ENCODE results near the gene RWDD4. TPM values are rescaled to one million over a fixed set of nuclear protein-coding genes. Genes with fewer than 3 reads are reported as not detected.

The RWDD4 gene
- 10 to 100 TPM in 2 of 4 donors, 1 to 10 TPM in 2; 4.1 to 16.9 (median 11.6) TPM for total RNA-seq

- intact Hi-C loops (cut with DNase I; ENCODE audit: low total_unique reads) (loop anchor here (2.0 kb wide), 1 partner anchor 154 kb away; the partner anchor contains the start of gene ING2), in situ Hi-C loops (cut with MboI; ENCODE audit: low pct_ligation_motif_present in 1 of 4, low pct_unique_long_range_greater_than_20kb in 1 of 4, low sequenced_read_pairs in 3 of 4) (loop anchor here in 2 of 4 donors (10.0 to 25.0 kb wide), 2 partner anchors 154 to 197 kb away; partner anchors contain the start of gene ING2 (in 1 of the 2))
- 0% methylated on average over 6 to 13 of the region's 63 CpGs for WGBS, 2 donors (ENCODE audit: low coverage in 1 of 2)
- H3K36me3 ChIP-seq, result peaks cover 0 to 5% (median 0%) of the 10 kb centered on the region in 4 donors
- peak within 1 kb of the TSS; percentile 53 to 94 (median 88) for H3K4me3 ChIP-seq
- no peaks in the 10 kb centered on the region for H3K9me3 ChIP-seq
- H3K27me3 ChIP-seq, result no peaks in the 10 kb centered on the region
- TF ChIP-seq EP300 (IDR thresholded peaks at IDR 0.05; ENCODE audit: low read depth) (no peak), POLR2A (IDR thresholded peaks at IDR 0.05) (peak; percentile 94), POLR2AphosphoS5 (IDR thresholded peaks at IDR 0.05) (peak; percentile 88 to 94 (median 88))
- TF ChIP-seq, protein P1, sequence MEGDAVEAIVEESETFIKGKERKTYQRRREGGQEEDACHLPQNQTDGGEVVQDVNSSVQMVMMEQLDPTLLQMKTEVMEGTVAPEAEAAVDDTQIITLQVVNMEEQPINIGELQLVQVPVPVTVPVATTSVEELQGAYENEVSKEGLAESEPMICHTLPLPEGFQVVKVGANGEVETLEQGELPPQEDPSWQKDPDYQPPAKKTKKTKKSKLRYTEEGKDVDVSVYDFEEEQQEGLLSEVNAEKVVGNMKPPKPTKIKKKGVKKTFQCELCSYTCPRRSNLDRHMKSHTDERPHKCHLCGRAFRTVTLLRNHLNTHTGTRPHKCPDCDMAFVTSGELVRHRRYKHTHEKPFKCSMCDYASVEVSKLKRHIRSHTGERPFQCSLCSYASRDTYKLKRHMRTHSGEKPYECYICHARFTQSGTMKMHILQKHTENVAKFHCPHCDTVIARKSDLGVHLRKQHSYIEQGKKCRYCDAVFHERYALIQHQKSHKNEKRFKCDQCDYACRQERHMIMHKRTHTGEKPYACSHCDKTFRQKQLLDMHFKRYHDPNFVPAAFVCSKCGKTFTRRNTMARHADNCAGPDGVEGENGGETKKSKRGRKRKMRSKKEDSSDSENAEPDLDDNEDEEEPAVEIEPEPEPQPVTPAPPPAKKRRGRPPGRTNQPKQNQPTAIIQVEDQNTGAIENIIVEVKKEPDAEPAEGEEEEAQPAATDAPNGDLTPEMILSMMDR (IDR thresholded peaks at IDR 0.05), result peak in 4 of 5 experiments; percentile 21 to 77 (median 42)
- H3K4me1 ChIP-seq, result peaks cover 5 to 32% (median 19%) of the 10 kb centered on the region in 4 donors
- H3K27ac ChIP-seq, result peak within 1 kb of the TSS; percentile 87 to 93 (median 92)
- DNase-seq, result peak; percentile 98
Observed at GRCh38 chr4:183659029-183659871, at the start of gene RWDD4, which contains the start of gene TRAPPC11. Gene RWDD4, minus strand, starts transcription at chr4:183659185. Its CDS starts 233 bp downstream, at chr4:183658952. Gene TRAPPC11, plus strand, starts transcription at chr4:183659293. Its CDS starts 4,575 bp downstream, at chr4:183663868.

- Histone ChIP-seq H3K4me1 (peaks cover 0 to 3% (median 0%) of the 10 kb centered on the region in 4 donors), H3K4me3 (no peak overlapping the region), H3K9me3 (no peaks in the 10 kb centered on the region), H3K36me3 (peaks cover 0 to 64% (median 32%) of the 10 kb centered on the region in 4 donors), H3K27me3 (no peaks in the 10 kb centered on the region), H3K27ac (no peak overlapping the region)
- intact Hi-C loops (cut with DNase I; ENCODE audit: low total_unique reads), result no loop called here
- in situ Hi-C loops (cut with MboI; ENCODE audit: low pct_ligation_motif_present in 1 of 4, low pct_unique_long_range_greater_than_20kb in 1 of 4, low sequenced_read_pairs in 3 of 4), result no loop called here
- TF ChIP-seq POLR2AphosphoS5 (IDR thresholded peaks at IDR 0.05) (no peak), POLR2A (IDR thresholded peaks at IDR 0.05) (no peak), EP300 (IDR thresholded peaks at IDR 0.05; ENCODE audit: low read depth) (no peak)
- TF ChIP-seq, protein P1 (IDR thresholded peaks at IDR 0.05), result no peak
- 95 to 100% methylated on average over 1 of the region's 1 CpG for WGBS, 2 donors (ENCODE audit: low coverage in 1 of 2)
- no peak for DNase-seq
Observed at GRCh38 chr4:183702492-183702891, 43.5 kb upstream of the RWDD4 start.

DNA sequence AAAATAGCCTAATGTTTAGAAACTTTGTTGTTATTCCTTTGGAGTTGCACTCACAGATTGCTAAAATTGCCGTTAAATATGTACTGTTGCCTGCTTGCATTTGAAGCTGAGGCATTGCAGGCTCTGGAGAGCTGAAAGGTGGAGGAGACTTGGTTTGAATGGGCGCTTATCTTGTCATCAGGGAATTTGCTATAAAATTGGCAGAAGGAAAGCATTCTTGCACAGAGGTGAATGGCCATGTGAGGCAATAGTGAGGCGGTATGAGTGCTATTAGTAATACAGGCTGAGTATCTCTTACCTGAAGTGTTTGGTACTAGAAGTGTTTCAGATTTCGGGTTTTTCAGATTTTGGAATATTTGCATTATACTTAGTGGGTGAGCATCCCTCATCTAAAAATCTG, 41.4 kb upstream of the RWDD4 start:
- WGBS, 2 donors (ENCODE audit: low coverage in 1 of 2), result 95% methylated on average over 4 of the region's 4 CpGs
- DNase-seq, result no peak
- in situ Hi-C loops (cut with MboI; ENCODE audit: low pct_ligation_motif_present in 1 of 4, low pct_unique_long_range_greater_than_20kb in 1 of 4, low sequenced_read_pairs in 3 of 4), result no loop called here

DNA sequence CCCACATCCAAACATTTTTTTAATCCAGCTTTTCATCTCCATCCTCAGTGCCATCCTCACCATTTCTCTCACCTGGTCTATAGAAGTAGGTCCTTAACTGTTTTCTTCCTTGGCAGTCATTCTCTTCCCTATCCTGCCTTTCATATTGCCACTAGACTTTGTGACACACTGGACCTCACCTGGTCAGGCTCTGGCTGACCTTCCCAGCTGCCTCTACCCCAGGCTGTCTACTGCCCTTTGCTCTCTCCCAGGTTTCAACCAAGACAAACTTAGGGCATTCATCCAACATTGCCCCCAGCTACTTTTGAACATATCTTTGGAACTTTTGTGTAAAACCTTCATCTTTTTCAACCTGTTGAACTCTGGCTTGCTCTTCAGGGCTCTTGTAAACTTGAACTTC, 39.9 kb upstream of the RWDD4 start:
- no peaks in the 10 kb centered on the region for H3K27me3 ChIP-seq
- H3K36me3 ChIP-seq, result peaks cover 0 to 93% (median 37%) of the 10 kb centered on the region in 4 donors
- no peak for DNase-seq
- in situ Hi-C loops (cut with MboI; ENCODE audit: low pct_ligation_motif_present in 1 of 4, low pct_unique_long_range_greater_than_20kb in 1 of 4, low sequenced_read_pairs in 3 of 4) (no loop called here), intact Hi-C loops (cut with DNase I; ENCODE audit: low total_unique reads) (no loop called here)
- H3K4me1 ChIP-seq, result peaks cover 0 to 3% (median 0%) of the 10 kb centered on the region in 4 donors
- no peak overlapping the region for H3K4me3 ChIP-seq
- no peaks in the 10 kb centered on the region for H3K9me3 ChIP-seq
- no peak overlapping the region for H3K27ac ChIP-seq
- TF ChIP-seq, protein P1 (IDR thresholded peaks at IDR 0.05), result no peak
- TF ChIP-seq POLR2A (IDR thresholded peaks at IDR 0.05) (no peak), EP300 (IDR thresholded peaks at IDR 0.05; ENCODE audit: low read depth) (no peak), POLR2AphosphoS5 (IDR thresholded peaks at IDR 0.05) (no peak)

More for the DNA sequence above, 41.4 kb upstream of the RWDD4 start:
- Histone ChIP-seq H3K36me3 (peaks cover 0 to 81% (median 35%) of the 10 kb centered on the region in 4 donors), H3K27ac (no peak overlapping the region), H3K9me3 (no peaks in the 10 kb centered on the region), H3K4me3 (no peak overlapping the region), H3K4me1 (peaks cover 0 to 3% (median 0%) of the 10 kb centered on the region in 4 donors), H3K27me3 (no peaks in the 10 kb centered on the region)
- intact Hi-C loops (cut with DNase I; ENCODE audit: low total_unique reads), result no loop called here
- no peak for TF ChIP-seq POLR2A (IDR thresholded peaks at IDR 0.05)
